ENCODE results near the gene ZNF462. TPM values are rescaled to one million over a fixed set of nuclear protein-coding genes. Genes with fewer than 3 reads are reported as not detected.

The ZNF462 gene
- total and polyA plus RNA-seq, 2 of the 4 experiments (the other 2 are of a cell fraction), result 6.1 to 18.8 TPM

GRCh38 chr9:106830527-106831150, 32.3 kb upstream of the ZNF462 start:
- Histone ChIP-seq H3K27ac (ENCODE audit: insufficient read depth, low read length) (no peak overlapping the region), H2BK5ac (ENCODE audit: low read depth, low read length, poor library complexity, severe bottlenecking) (no peak overlapping the region), H4K20me1 (ENCODE audit: insufficient read depth, low read length) (no peaks in the 10 kb centered on the region), H3K18ac (ENCODE audit: low read depth, low read length) (no peak overlapping the region), H4K91ac (ENCODE audit: insufficient read depth, low read depth, low read length) (no peak overlapping the region), H4K8ac (ENCODE audit: low read depth in 2 of 2, low read length in 2 of 2) (no peak overlapping the region), H3K56ac (ENCODE audit: extremely low read depth, insufficient read depth, low read length) (no peak overlapping the region), H3K9ac (ENCODE audit: low read depth, low read length) (no peak overlapping the region), H2AFZ (replicated peaks; ENCODE audit: low read length, poor library complexity) (no peak overlapping the region), H3K4me2 (ENCODE audit: low read depth, low read length) (no peak overlapping the region), H3K9me3 (ENCODE audit: control insufficient read depth, insufficient read depth, low read length) (no peaks in the 10 kb centered on the region), H3K9me1 (ENCODE audit: insufficient read depth, low read length) (no peaks in the 10 kb centered on the region), H2BK120ac (ENCODE audit: low read depth, low read length) (no peak overlapping the region), H3K4me3 (ENCODE audit: insufficient read depth, low read depth, low read length) (no peak overlapping the region), H3K27me3 (ENCODE audit: control insufficient read depth, insufficient read depth, low read length) (no peaks in the 10 kb centered on the region; the same call in 1 of the 2 replicates), H2BK15ac (ENCODE audit: low read depth, low read length) (no peak overlapping the region), H4K5ac (ENCODE audit: low read depth, low read length) (no peak overlapping the region), H3K4ac (ENCODE audit: low read depth, low read length) (no peak overlapping the region), H3K36me3 (ENCODE audit: control insufficient read depth, insufficient read depth, low read length) (no peaks in the 10 kb centered on the region), H2AK5ac (ENCODE audit: low read depth, low read length) (no peak overlapping the region), H3K14ac (replicated peaks; ENCODE audit: low read depth, low read length) (no peak overlapping the region), H3K4me1 (ENCODE audit: control insufficient read depth, insufficient read depth, low read length) (no peaks in the 10 kb centered on the region), H2BK20ac (ENCODE audit: low read depth, low read length) (no peak overlapping the region), H2AK9ac (replicated peaks; ENCODE audit: low read depth, low read length, poor library complexity) (no peak overlapping the region), H3K79me1 (ENCODE audit: low read depth in 1 of 2, low read length in 2 of 2) (no peaks in the 10 kb centered on the region), H3K23ac (ENCODE audit: low read depth, low read length) (no peak overlapping the region)
- no peak for ATAC-seq (ENCODE audit: low read depth)
- no TSS peak for BruUV-seq (replicated peaks)
- in situ Hi-C loops (cut with MboI; ENCODE audit: low sequenced_read_pairs), result no loop called here
- POLR2A ChIA-PET (ENCODE audit: unreplicated experiment), result interaction anchor here (0.5 kb wide), 1 partner anchor 28 kb away, joined by 4 read pairs; no protein-coding TSS in a partner anchor
- CTCF ChIA-PET, result no interaction called here
- intact Hi-C loops (cut with micrococcal nuclease), result no loop called here
- no peak for TF ChIP-seq NFE2L2 (IDR thresholded peaks at IDR 0.05; ENCODE audit: low read depth, low read length)
- no peak for TF ChIP-seq BHLHE40 (IDR thresholded peaks at IDR 0.05; ENCODE audit: low read depth, low read length)
- TF ChIP-seq CEBPB (IDR thresholded peaks at IDR 0.05; ENCODE audit: low read depth, low read length), result no peak
- no peak for TF ChIP-seq FOS (IDR thresholded peaks at IDR 0.05; ENCODE audit: low read depth, low read length)
- no peak for TF ChIP-seq ELK1 (IDR thresholded peaks at IDR 0.05; ENCODE audit: borderline replicate concordance, low read depth, low read length)
- TF ChIP-seq POLR2A (IDR thresholded peaks at IDR 0.05; ENCODE audit: low read depth, low read length), result no peak
- TF ChIP-seq MXI1 (IDR thresholded peaks at IDR 0.05; ENCODE audit: borderline replicate concordance, low read depth, low read length), result no peak
- no peak for TF ChIP-seq RAD21 (IDR thresholded peaks at IDR 0.05; ENCODE audit: low read length)
- TF ChIP-seq MAZ (IDR thresholded peaks at IDR 0.05; ENCODE audit: borderline replicate concordance, low read depth, low read length), result no peak
- TF ChIP-seq USF2 (IDR thresholded peaks at IDR 0.05; ENCODE audit: low read depth, low read length), result no peak
- TF ChIP-seq RFX5 (IDR thresholded peaks at IDR 0.05; ENCODE audit: low read depth, low read length), result no peak
- no peak for TF ChIP-seq CHD1 (IDR thresholded peaks at IDR 0.05; ENCODE audit: low read depth, low read length)
- no peak for TF ChIP-seq SMC3 (IDR thresholded peaks at IDR 0.05; ENCODE audit: low read depth, low read length)
- TF ChIP-seq RCOR1 (IDR thresholded peaks at IDR 0.05; ENCODE audit: insufficient replicate concordance, low read length), result no peak
- no peak for DNase-seq
- WGBS, 2 experiments (ENCODE audit: extremely low coverage in 2 of 2, insufficient read length in 1 of 2), result 60% methylated on average over 1 of the region's 4 CpGs; no CpG with 5 or more reads in 1 of the 2 experiments
- dilution Hi-C loops (cut with HindIII; ENCODE audit: low sequenced_read_pairs, unreplicated experiment), result no loop called here
